IMR-90 (cell line): Measurements from ENCODE around the gene GCH1.
A peak's percentile ranks its signal among the peaks of the same experiment; 100 is the strongest.

Experiments used
- CEBPB ChIP-seq: IDR thresholded peaks from 2 replicates; pipeline ENCODE4 v1.6.1; 2012; ENCODE audit warnings: low read depth, low read length, improper control_type of control experiment
- CHD1 ChIP-seq: IDR thresholded peaks from 2 replicates; pipeline ENCODE4 v1.6.1; 2012; ENCODE audit warnings: low read depth, low read length, improper control_type of control experiment
- CTCF ChIP-seq: conservative IDR thresholded peaks from 2 replicates; pipeline ENCODE4 v1.5.1; 2012; ENCODE audit warnings: mild to moderate bottlenecking, low read depth, low read length, improper control_type of control experiment
- MAFK ChIP-seq: IDR thresholded peaks from 2 replicates; pipeline ENCODE4 v1.6.1; 2012; ENCODE audit warnings: low read depth, low read length, improper control_type of control experiment
- POLR2A ChIP-seq: IDR thresholded peaks from 2 replicates; pipeline ENCODE4 v1.6.1; 2012; ENCODE audit warnings: mild to moderate bottlenecking, low read depth, low read length
- RAD21 ChIP-seq: IDR thresholded peaks from 2 replicates; pipeline ENCODE4 v1.6.1; 2012; ENCODE audit warnings: low read length, improper control_type of control experiment

DNA sequence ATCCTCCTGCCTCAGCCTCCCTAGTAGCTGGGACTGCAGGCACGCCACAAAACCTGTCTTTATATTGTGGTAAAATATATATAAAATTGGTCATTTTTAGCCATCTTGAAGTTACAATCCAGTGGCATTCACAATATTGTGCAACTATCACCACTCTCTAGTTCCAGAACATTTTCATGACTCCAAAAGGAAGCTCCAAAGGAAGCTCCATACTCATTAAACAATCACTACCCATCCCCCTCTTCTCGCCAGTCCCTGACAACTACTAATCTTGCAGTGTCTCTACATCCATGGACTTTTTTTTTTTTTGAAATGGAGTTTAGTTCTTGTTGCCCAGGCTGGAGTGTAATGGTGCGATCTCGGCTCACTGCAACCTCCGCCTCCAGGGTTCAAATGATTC, 3.1 kb downstream of the GCH1 start:
- TF ChIP-seq CTCF (no peak), RAD21 (no peak), POLR2A (no peak), MAFK (no peak), CEBPB (peak; percentile 23; the same call in 1 of the 2 replicates), CHD1 (no peak)
